Measurements from ENCODE around the gene IFNL2.

IFNL2 gene

DNA sequence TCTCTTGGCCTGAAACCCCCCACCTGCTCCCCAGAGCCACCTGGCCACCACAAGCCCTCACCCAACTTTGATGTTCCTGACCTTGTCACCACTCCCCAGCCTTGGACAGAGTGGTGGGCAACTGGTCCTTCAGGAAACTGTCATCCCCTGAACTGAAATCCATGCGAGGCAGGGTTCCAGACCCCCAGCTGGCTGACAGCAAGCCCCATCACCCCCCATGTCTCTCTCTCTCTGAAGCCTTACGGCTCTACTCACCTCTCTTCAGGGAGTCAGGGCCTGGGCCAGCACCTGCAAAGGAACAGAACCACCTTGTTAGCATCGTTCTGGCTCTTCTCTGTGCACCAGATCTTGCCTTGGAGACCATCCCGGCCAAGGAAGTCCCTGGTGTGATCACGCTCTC lies 49.9 kb downstream of the IFNL2 start:
- no peak for DNase-seq (ENCODE audit: low spot score)

DNA sequence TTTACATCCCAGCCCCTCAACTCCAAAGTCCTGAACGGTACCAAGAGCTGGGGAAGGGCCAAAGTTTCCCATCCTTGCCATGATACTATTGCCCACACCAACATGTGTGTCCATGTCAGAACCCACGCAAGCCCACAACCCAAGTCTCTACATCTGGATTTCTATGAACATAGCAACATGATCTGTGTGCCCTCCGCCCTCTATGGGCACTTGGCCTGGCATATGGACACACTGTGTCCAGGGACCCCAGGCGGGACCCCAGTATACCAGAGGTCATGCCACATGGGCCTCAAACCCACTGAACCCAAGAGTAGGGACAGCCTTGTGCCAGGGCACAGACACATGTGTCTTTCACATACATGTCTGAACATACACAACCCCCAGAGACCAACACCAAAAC lies 50.5 kb downstream of the IFNL2 start:
- no peak for DNase-seq (ENCODE audit: low spot score)

- DNase-seq (ENCODE audit: low spot score), result no peak
Measured at GRCh38 chr19:39319098-39319891, 51.1 kb downstream of the IFNL2 start.

All from hepatic stellate cell (primary cell).